HG02981 (cell line): ENCODE measurements around the gene PEMT.

Source experiments
- ATAC-seq: cut with Tn5 transposase; IDR thresholded peaks from one replicate; pipeline ENCODE4 v1.9.1; 2021; ENCODE audit warnings: mild to moderate bottlenecking, moderate library complexity; ENCODE audit not compliant: unreplicated experiment

Gene PEMT

DNA sequence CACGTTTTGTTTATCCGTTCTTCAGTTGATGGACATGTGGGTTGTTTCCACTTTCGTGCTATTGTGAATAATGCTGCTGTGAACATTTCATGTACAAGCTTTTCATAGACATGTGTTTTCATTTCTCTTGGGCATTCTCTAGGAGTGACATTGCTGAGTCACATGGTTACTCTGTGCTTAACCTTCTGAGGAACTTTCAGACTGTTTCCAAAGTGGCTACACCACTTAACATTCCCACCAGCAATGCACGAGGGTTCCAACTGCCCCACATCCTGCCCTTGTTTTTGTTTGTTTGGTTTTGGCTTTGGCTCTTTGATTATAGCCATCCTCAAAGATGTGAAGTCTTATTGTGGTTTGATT lies 14.2 kb upstream of the PEMT start:
- no peak for ATAC-seq

DNA sequence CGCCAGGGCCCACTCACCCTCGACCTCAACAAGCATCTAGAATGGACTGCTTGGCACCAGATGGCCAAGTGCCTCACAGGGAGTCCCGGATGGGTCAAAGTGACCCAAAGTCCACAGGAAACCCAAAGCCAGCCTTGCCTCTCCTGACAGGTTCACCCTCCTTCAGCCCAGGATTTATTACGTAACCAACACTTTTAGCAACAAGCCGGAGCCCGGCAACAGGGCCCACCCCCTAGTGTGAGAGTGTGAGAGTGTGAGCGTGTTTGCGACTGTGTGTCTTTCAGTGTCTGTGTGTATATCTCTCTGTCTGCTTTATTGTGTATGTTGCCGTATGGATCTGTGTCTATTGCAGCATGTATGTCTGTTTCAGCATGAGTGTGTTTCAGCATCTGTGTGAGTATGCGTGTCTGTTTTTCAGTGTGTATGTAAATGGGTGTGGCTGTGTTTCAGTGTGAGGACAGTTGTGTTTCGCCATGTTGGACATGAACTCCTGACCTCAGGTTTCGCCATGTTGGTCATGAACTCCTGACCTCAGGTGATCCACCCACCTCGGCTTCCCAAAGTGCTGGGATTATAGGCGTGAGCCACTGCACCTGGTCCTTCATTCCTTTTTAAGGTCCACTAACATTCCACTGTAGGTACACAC lies 13.7 kb upstream of the PEMT start:
- ATAC-seq: no peak

DNA sequence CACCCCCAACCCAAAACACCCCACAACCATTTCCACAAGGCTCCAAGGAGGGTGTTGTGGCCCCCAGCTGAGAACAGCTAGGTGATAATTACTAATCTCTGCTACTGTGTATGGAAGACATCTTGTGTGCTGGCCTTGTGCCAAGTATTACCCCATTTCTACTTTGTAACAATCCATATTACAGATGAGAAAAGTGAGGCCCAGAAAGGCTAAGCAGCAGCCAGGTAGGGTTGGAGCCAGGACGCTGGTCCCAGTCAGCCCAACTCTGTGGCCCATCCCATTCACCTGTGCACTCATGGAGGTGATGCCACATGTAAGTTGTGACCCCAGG lies 12.4 kb upstream of the PEMT start:
- ATAC-seq: no peak

DNA sequence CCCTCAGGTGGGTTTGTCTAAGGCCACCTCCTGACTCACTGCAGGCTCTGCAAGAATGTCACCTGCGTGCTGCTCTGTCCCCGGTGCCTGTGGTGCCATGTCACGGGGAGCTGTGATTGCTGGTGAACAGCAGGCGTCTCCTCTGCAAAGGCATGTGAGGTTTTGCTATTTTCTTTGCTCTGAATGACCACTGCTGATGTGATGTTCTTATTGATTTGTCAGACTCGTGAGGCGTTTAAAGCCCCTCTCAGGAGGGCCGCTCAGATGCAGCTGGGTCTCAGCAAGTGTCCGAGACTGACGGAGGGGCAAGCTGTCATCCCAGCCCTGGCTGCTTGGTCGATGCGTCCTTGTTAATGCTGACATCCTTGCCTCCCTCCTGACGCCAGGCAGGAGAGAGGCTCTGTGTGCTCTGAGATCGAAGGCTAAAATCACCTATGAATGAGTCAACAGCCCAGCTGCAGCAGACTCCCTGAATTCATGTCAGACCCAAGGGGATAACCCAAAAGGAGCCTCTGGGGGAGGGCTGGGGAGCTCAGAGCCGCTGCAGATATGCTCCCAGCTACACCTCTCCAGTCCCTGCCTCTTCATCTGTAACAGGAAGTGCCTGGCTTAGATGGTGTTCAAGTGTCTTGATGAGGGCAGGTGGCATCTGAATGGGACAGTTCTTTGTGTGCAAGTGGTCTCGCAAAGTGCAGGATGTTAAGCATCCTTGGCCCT lies 11.8 kb upstream of the PEMT start:
- ATAC-seq: no peak

DNA sequence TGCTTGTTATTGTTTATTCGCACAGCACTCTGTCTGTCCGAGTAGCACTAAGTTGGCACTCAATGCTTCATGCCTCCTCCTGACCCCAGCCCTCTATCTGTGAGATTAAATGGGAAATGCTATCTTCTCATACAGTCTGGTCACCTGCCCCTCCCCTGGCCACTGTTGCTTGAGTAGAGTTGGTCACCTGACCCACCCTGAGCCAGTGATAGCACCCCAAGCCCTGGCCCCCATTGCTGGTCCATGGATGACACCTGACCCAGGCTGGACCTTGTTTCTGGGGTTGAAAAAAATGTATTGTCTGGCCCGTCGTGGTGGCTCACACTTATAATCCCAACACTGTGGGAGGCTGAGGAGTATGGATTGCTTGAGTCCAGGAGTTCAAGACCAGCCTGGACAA lies 8.5 kb upstream of the PEMT start:
- ATAC-seq: no peak

DNA sequence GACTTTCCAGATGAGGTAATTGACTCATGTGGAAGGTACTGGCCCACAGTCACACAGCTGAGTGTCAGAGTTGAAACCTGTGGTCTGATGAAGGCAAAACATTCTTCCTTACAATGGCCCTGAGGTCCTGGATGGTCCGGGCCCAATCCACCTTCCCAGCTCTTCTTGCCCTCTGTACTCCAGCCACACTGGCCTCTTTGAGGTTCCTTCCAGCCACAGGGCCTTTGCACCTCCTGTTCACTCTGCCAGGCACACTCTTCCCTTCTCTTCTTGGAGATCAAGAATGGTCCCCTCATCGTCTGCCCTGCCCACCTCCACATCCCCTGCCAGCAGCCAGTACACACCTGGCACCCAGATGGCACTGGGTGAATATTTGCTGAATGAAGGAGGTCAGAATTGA lies 6.5 kb upstream of the PEMT start:
- ATAC-seq: no peak

DNA sequence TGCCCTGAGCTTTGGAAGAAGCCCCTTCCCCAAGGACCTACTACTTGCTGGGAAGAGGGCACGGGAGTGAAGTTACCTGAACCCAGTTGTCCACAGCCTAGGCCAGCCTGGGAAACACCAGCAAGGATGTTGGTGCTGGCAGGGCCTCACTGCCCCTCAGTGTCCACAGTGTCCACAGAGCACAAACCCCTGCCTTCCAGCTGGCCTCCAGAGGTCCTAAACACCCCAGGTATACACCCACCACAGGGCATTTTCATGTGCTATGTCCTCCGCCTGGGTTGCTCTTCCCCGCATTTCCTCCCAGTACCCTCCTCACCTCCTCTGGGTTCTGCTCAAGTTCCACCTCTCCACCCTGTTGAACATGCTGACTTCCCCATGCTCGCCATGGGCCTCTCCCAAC lies 4.2 kb upstream of the PEMT start:
- no peak for ATAC-seq

DNA sequence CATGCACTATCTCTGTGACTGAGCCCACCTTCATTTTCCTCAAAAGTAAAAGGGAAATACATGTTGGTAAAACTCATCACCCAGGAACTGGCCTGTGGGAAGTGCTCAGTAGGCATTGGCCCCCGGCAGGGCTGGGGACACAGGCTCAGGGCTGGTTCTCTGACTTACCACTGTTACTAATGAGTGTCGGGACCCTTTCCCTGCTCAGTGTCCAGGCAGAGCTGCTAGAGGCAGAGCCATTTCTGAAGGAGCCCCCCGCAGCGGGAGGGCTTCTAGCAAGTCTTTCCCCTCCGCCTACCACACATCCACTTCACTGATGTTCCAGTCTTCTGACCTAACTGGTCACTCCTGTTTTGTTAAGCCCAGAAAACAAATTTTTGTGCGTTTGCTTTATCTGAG lies 1.7 kb upstream of the PEMT start:
- ATAC-seq: no peak

DNA sequence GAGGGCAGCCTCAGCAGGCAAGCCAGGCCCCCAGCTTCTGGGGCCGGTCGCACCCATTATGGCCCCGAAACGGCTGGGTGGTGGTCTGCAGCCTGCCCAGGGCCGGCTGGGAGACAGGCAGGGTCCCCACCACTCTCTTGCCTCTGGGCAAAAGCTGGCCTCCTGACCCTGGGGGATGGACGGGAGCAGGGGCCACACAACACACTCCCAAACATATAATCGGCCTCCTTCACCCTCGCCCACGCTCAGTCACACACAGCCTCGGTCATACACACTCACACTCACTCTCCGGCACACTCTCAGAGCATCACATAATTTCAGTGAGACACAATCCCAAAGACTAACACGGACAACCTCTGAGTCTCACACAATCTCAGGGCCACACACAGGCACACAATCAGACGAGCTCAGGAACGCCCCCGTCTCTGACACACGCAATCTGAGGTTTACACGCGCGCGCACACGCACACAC lies 589 bp downstream of the PEMT start:
- peak; percentile 1 for ATAC-seq

DNA sequence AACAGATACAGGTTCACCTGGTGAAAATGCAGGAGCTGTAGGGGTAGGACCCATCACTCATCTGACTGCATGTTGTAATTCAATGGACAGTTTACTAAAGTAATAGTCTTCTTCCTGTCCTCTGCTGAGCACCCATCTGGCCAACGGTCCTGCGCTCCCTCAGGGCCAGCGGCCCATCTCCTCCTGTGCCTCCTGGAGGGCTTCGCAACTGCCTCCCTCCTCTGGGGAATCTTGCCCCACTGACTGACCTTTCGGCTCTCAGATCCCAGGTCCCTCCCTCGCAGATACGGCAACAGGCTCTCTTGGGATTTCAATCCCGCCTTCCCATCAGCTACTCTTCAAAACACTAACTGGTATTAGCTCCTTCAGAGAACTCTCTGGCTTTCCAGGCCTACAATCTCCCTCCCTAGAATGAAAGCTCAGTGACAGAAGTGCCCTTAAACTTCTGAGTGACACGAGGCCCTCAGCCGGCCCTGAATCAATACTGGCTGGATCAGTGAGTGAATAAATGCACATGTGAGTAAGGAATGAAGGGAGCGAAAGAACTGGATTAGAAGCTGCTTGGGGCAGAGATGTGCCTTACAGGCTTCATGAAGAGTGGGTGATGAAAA lies 1.3 kb downstream of the PEMT start:
- no peak for ATAC-seq

DNA sequence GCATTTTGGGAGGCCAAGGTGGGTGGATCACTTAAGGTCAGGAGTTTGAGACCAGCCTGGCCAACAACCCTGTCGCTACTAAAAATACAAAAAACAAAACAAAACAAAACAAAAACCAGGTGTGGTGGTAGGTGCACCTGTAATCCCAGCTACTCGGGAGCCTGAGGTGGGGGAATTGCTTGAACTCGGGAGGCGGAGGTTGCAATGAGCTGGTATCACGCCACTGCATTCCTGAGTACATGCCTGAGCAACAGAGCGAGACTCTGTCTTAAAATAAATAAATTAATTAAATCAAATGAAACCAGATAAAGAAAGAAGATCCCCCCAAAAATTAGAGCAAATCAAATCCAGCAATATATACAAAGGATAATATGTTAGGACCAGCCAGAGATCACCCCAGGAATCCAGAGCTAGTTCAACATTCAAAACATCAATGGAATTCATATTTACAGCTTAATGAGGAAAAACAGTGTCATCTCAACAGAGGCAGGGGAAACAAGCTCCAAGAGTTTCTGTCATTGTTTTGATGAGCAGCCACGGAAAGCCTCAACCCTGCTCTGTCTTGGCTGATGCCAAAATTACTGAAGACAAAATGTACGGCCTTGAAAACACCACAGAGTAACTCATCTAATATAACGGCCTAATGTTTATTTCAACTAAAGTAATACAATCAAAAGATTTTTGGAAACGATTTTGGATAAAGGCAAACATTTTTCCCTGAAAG lies 3.7 kb downstream of the PEMT start:
- no peak for ATAC-seq

DNA sequence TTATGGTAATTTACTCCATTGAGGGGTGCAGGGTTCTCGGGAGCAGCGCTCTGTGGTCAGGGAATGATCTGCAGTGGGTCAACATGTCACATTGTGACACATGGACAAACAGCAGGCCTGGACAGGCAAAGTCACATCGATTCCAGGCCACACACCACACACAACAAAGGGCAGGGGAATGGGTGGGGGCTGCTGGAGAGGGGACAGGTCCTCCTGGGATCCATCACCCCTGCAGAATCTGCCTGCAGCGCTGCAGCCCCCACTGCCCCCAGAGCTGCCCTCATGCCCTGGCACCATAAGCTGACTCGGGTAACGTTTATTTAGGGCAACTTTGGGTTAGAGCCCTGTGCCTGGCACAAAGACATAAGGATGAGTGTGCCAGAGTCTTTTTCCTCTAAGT lies 9.1 kb downstream of the PEMT start:
- no peak for ATAC-seq

DNA sequence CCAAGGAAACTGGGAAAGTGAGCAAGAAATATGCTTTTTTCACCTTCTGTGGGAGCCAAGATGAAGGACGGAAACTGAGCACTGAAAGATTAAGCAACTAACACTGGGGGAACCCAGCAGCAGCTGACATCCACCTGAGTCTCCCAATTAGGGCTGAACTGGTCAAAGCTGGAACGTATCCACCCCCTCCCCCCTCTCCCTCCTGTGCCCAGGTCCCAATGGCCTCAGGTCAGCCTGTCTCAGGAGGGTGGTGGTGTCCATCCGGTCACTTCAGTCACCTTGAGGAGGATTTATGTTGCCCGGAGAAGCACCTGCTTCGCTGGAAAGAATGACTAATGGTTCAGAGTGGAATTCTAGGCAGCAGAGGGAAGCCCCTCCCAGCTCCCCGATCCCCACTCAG lies 10.0 kb downstream of the PEMT start:
- no peak for ATAC-seq

DNA sequence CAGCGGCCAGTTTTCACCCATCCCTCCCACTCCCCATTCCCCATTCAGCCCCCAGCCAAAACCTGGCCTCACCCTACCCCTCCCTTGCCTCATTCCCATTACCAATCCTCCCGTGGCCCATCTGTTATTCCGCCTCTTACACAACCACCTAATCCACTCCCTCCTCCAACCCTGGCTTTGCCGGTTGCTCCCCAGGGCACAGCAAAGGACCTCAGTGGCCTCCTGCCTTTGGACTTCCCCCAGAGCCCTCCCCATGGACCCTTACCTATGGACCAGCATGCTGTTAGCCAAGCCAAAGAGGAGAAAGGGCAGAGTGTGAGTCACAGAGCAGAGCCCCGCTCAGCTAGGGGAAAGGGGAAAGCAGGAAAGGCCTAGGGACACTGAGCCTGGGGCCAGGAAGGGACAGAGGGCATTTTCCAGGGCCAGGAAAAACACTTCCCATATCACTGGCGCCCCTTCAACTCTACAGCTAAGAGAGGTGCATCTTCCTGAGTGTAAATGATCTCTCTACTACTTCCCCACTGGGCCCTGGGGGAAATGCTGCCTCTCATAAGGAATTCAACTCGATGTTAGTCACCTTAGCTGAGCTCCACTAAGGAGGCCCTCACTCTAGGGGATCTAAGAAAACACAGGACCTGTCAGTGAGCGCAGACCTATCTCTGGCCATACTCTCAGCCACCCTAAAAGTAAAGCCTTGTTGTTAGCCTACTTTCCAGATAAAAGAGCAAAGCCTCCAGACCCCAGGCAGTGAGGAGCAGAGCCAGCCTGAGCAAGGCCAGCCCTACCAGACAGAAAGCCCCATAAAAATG lies 10.6 kb downstream of the PEMT start:
- ATAC-seq: no peak

DNA sequence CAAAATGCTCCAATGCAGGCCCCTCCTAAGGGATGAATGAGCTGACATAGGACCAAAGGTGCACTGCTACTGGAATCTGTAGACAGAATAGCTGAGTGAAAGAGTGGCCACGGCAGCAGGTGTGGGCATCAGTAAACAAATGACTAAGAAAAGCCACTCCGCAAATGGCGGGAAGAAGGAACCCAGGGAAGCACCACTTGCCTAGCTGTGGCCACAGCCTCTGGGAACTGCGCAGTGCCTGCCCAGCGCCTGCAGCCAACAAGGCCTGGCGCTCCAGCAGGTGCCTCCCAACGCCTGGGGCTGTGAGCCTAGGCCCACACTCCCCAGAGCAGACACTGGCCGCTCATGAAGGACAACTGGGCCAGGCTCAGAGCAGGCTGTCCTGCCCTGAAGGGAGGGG lies 11.8 kb downstream of the PEMT start:
- ATAC-seq: no peak

DNA sequence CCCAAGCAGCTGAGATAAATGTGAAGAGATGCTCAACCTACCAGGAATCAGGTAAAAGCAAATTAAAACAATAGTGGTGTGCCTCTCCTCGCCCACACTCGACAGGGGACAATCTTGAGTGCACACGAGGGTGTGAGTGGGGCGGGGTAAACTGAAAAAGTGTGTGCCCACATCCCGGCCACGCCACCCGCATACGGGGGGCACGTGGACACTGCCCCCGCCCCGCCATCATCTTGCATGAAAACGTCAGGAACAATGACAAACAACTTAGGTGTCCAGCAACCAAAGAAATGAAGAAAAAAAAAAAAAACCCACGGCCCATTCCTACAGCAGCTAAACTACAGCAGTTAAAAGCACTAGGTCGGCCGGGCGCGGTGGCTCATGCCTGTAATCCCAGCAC lies 14.1 kb downstream of the PEMT start:
- no peak for ATAC-seq

DNA sequence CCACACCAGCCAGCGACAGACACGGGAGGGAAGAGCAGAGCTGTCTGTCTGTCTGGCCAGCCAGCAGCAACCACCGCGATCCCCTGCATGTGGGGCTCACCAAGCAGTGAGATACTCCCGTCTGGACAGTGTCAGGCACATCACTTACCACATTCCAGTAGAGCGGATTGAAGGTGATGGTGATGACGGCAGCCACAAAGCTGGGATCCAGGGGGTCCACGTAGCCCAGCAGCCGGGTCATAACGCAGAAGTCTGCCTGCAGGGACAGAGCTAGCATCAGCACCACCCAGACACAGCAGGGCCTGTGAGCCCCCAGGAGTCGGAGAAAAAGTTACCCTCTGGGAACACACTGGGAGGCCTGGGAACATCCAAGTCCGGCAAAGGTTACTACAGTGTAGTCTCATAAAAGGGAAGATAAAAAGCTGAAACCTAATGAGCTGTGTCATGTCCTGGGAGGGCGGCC lies 14.7 kb downstream of the PEMT start:
- no peak for ATAC-seq

DNA sequence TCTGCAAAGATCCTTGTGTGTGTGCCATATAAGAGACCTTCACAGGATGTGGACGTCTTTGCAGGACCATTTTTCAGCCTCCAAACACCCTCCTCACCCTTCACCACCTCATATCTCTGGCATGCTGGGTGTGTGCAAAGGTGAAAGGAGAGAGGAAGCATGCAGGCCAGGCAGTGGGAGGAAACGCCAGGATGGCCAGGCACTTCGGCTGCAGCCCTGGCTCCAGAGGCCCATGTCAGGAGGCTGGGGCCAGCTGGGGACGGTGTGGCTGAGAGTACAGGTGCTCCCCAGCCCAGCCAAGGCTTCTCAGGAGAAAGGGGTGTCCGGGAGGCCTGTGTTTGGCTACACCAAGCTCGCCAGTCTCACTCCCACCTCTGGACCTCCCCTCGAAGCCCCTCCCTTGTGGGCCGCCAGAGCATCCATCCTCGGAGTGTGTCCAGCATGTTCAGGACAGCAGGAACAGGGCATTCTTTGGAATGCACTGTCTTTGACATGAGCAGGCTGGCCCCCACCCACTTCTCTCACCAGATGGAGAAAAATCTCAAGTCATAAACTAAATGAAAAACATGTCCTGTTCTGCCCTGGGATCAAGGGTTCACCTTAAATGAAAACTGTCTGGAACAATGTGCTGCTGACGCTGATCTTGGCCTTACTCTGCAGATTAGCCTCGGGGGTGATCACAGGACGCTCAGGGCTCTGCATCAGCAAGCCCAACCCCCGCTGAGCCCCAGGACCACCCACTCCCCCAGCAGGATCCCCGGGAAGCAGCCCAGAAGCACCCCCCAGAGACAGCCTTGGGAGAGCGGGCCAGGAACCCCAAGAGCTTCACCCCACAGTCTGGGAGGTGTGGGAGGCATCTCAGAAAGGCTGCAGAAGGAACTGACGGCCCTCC lies 15.9 kb downstream of the PEMT start:
- ATAC-seq: no peak

DNA sequence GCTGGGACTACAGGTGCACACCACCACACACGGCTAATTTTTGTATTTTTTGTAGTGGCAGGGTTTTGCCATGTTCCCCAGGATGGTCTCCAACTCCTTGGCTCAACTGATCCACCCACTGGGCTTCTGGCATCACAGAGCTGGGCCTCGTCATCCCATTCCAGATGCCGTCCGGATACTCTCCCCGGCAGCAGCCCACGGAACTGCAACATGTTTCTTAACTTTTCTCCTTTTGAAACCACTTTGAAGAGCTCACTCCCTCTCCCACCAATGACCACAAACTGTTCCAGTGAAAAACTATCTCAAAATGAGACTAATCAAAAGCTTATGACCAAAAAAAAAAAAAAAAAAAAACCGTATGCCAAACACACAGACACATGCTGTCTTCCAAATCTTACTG lies 17.6 kb downstream of the PEMT start:
- ATAC-seq: no peak
